Loucy (cell line): ENCODE measurements around the gene MAP3K7CL.

ENCODE experiments used
- H2AFZ ChIP-seq: fragments of 200-600 bp; sonication (generic); 2 replicates; pipeline ENCODE4 v1.6.0; 2016; ENCODE audit warnings: antibody characterized with exemption, mild to moderate bottlenecking, low read length, moderate library complexity
- H3F3A ChIP-seq: fragments of 200-600 bp; 2 replicates; pipeline ENCODE4 v1.6.0; 2016; ENCODE audit warnings: antibody characterized with exemption, low read depth, mild to moderate bottlenecking
- H3K27me3 ChIP-seq: fragments of 200-600 bp; sonication (generic); 2 replicates; pipeline ENCODE4 v1.6.1; 2014; ENCODE audit warnings: low read length, mild to moderate bottlenecking; ENCODE audit not compliant: insufficient read depth, poor library complexity, severe bottlenecking
- H3K36me3 ChIP-seq: fragments of 200-600 bp; sonication (generic); 2 replicates; pipeline ENCODE4 v1.6.1; 2016; ENCODE audit warnings: low read length; ENCODE audit not compliant: insufficient read depth
- H3K4me1 ChIP-seq: fragments of 200-600 bp; sonication (generic); 2 replicates; pipeline ENCODE4 v1.5.1; 2014; ENCODE audit warnings: low read length, mild to moderate bottlenecking; ENCODE audit not compliant: insufficient read depth, poor library complexity, severe bottlenecking
- H3K4me2 ChIP-seq: fragments of 200-600 bp; sonication (generic); 2 replicates; pipeline ENCODE4 v1.6.0; 2014; ENCODE audit warnings: antibody characterized with exemption, low read length, low read depth, mild to moderate bottlenecking; ENCODE audit not compliant: poor library complexity, severe bottlenecking
- H3K4me3 ChIP-seq: fragments of 200-600 bp; sonication (generic); 2 replicates; pipeline ENCODE4 v1.5.1; 2014; ENCODE audit warnings: low read length, mild to moderate bottlenecking, mixed read lengths; ENCODE audit not compliant: poor library complexity, severe bottlenecking
- H3K79me2 ChIP-seq: fragments of 200-600 bp; sonication (generic); 2 replicates; pipeline ENCODE4 v1.6.1; 2014; ENCODE audit warnings: low read length; ENCODE audit not compliant: insufficient read depth
- H3K9ac ChIP-seq: fragments of 200-600 bp; sonication (generic); 2 replicates; pipeline ENCODE4 v1.6.0; 2014; ENCODE audit warnings: mild to moderate bottlenecking, low read depth, low read length, moderate library complexity; ENCODE audit not compliant: poor library complexity, severe bottlenecking
- H3K9me2 ChIP-seq: fragments of 200-600 bp; sonication (generic); replicated peaks from 2 replicates; pipeline ENCODE4 v1.6.1; 2016; ENCODE audit warnings: low read depth, low read length, mixed read lengths
- H3K9me3 ChIP-seq: fragments of 200-600 bp; sonication (generic); 2 replicates; pipeline ENCODE4 v1.6.1; 2014; ENCODE audit warnings: mild to moderate bottlenecking, antibody characterized with exemption, low read length, low read depth; ENCODE audit not compliant: insufficient read depth
- H4K20me1 ChIP-seq: fragments of 200-600 bp; sonication (generic); 2 replicates; pipeline ENCODE4 v1.6.0; 2014; ENCODE audit warnings: antibody characterized with exemption, low read length, mild to moderate bottlenecking; ENCODE audit not compliant: insufficient read depth, poor library complexity, severe bottlenecking
- CTCF ChIP-seq: fragments of 200-600 bp; sonication (generic); conservative IDR thresholded peaks from 2 replicates; pipeline ENCODE4 v1.5.1; 2014; ENCODE audit warnings: mild to moderate bottlenecking, antibody characterized with exemption, low read length
- EZH2phosphoT487 ChIP-seq: fragments of 200-600 bp; IDR thresholded peaks from 2 replicates; pipeline ENCODE4 v1.6.1; 2018; ENCODE audit warnings: antibody characterized with exemption, mild to moderate bottlenecking, moderate library complexity, borderline replicate concordance

MAP3K7CL gene

GRCh38 chr21:29149808-29150425, 19.5 kb downstream of the MAP3K7CL start:
- Histone ChIP-seq H3K79me2 (no peaks in the 10 kb centered on the region), H3F3A (no peaks in the 10 kb centered on the region), H3K9me2 (no peaks in the 10 kb centered on the region), H3K9me3 (no peaks in the 10 kb centered on the region), H3K27me3 (no peaks in the 10 kb centered on the region), H3K4me1 (no peaks in the 10 kb centered on the region), H4K20me1 (no peaks in the 10 kb centered on the region), H3K36me3 (no peaks in the 10 kb centered on the region), H3K9ac (no peak overlapping the region), H2AFZ (no peak overlapping the region), H3K4me2 (no peak overlapping the region), H3K4me3 (no peak overlapping the region)
- no peak for TF ChIP-seq EZH2phosphoT487
- TF ChIP-seq CTCF: no peak

- Histone ChIP-seq H3K9me3 (no peaks in the 10 kb centered on the region), H3K36me3 (no peaks in the 10 kb centered on the region), H3K4me3 (no peak overlapping the region), H4K20me1 (no peaks in the 10 kb centered on the region), H3K79me2 (no peaks in the 10 kb centered on the region), H3K4me2 (no peak overlapping the region), H3K9ac (no peak overlapping the region), H2AFZ (no peak overlapping the region), H3K9me2 (no peaks in the 10 kb centered on the region), H3K4me1 (no peaks in the 10 kb centered on the region), H3F3A (no peaks in the 10 kb centered on the region), H3K27me3 (no peaks in the 10 kb centered on the region)
- TF ChIP-seq EZH2phosphoT487: no peak
- no peak for TF ChIP-seq CTCF
These were observed 21.5 kb downstream of the MAP3K7CL start for GRCh38 chr21:29151931-29152330.

- Histone ChIP-seq H3K36me3 (no peaks in the 10 kb centered on the region), H3K4me2 (no peak overlapping the region), H2AFZ (no peak overlapping the region), H3K9me3 (no peaks in the 10 kb centered on the region), H3K27me3 (no peaks in the 10 kb centered on the region), H4K20me1 (no peaks in the 10 kb centered on the region), H3K9me2 (no peaks in the 10 kb centered on the region), H3F3A (no peaks in the 10 kb centered on the region), H3K9ac (no peak overlapping the region), H3K4me1 (no peaks in the 10 kb centered on the region), H3K79me2 (no peaks in the 10 kb centered on the region), H3K4me3 (no peak overlapping the region)
- TF ChIP-seq EZH2phosphoT487 (no peak), CTCF (no peak)
These were observed 22.5 kb downstream of the MAP3K7CL start for GRCh38 chr21:29152916-29153315.
